Testis (tissue), 3 donors: Measurements from ENCODE around the gene HOXD3. TPM values are rescaled to one million over a fixed set of nuclear protein-coding genes. Genes with fewer than 3 reads are reported as not detected.

Experiments
- DNase-seq: peaks from one replicate; pipeline ENCODE4 v3.0.0-alpha.2; 2019
- H3K27ac ChIP-seq, 2 donors: fragments of 200-600 bp; sonication (generic); one replicate each; pipeline ENCODE4 v1.5.1; 2019
- H3K27me3 ChIP-seq: fragments of 200-600 bp; sonication (generic); one replicate; pipeline ENCODE4 v1.5.1; 2019
- H3K36me3 ChIP-seq: fragments of 200-600 bp; sonication (generic); one replicate; pipeline ENCODE4 v1.5.1; 2017; ENCODE audit warnings: low read depth; ENCODE audit errors: missing control alignments
- H3K4me1 ChIP-seq: fragments of 200-600 bp; sonication (generic); one replicate; pipeline ENCODE4 v1.5.1; 2019
- H3K4me3 ChIP-seq, 2 donors: fragments of 200-600 bp; sonication (generic); one replicate each; pipeline ENCODE4 v1.5.1; 2017 to 2019
- H3K9me3 ChIP-seq: fragments of 200-600 bp; sonication (generic); one replicate; pipeline ENCODE4 v1.5.1; 2017
- POLR2A ChIP-seq: fragments of 450-650 bp; IDR thresholded peaks from one replicate; pipeline ENCODE4 v1.6.1; 2017; ENCODE audit warnings: antibody characterized with exemption, mild to moderate bottlenecking, moderate library complexity
- WGBS, 2 donors: methylation state at CpG; one replicate each; pipeline ENCODE4 v1.1.5; 2018; 5-methylcytosine and 5-hydroxymethylcytosine counted together
- intact Hi-C: fragments of 100-400 bp; cut with DNase I; formaldehyde crosslinking; loops from one replicate; pipeline ENCODE4 v1.15.1; 2023; ENCODE audit warnings: low total_unique reads
- polyA plus RNA-seq: library from polyadenylated mRNA; stranded (reverse); fragments of 350-450 nt; fragmentation: Illumina TruSeq; extraction: RNeasy Lipid Tissue Mini Kit (QIAGEN cat#74804); gene quantifications from one replicate; pipeline ENCODE4 v1.2.3, GENCODE V29; 2014; ENCODE audit warnings: low read depth, low replicate concordance; ENCODE audit not compliant: insufficient read depth
- total RNA-seq, 2 donors: library from RNA; depleted of rRNA; stranded (reverse); fragments of >200 nt; gene quantifications; one replicate each; pipeline ENCODE4 v1.2.3, GENCODE V29; 2016
- TF ChIP-seq, protein P1 (sequence below), 3 experiments: fragments of 450-650 bp in 2 of 3; fragments of 200-600 bp in 1 of 3; sonication (generic) in 1 of 3; IDR thresholded peaks; one replicate each; pipeline ENCODE4 v1.5.1; 2016 to 2019; ENCODE audit warnings: antibody characterized with exemption in 3 of 3, mild to moderate bottlenecking in 2 of 3, moderate library complexity in 1 of 3

HOXD3 gene
- total and polyA plus RNA-seq, 3 donors from 2014 or later = 2.7 to 22.3 (median 14.0) TPM

DNA sequence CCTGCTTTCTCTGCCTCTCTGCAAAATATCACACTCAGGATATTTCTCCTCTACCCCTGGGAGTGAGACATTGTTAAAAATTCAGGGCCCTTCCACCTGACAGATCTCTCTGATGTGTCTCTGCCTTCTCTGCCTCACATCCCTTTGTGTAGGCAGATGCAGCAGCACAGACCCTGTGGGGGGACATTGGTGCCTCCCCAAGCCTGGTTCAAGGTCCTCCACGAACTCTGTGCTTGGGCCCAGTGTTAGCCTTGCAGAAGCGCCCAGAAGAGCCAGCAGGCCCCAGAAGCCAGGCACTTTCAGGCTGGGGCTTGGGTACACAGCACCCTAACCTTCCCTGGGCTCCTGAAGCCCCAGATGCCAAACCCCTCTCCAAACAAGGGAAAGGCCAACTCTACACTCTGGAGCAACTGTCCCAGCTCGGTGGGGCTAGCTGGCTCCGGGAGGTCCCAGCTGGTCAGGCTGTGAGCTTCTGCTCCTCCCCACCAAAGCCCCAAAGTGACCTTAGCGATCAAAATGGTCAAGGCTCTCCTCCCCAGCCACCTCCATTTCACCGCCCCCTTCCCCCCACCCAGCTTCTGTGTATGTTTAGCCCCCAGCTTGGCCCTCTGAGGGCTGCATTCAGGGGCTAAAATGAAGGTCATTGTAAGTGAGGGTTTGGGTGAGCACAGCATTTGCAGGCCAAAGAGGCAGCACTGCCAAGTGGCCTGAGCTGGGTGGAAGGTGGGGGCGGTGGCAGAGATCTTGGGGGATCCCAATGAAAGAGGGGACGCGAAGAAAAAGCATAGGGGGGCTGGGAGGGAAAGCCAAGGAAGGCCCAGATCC, 31.9 kb upstream of the HOXD3 start:
- H3K27ac ChIP-seq = peak overlapping the region; percentile 95 to 98

GRCh38 chr2:176125772-176126054, 31.4 kb upstream of the HOXD3 start:
- Histone ChIP-seq H3K4me1 (peaks cover 12% of the 10 kb centered on the region), H3K27ac (peak overlapping the region; percentile 95 to 98), H3K36me3 (no peaks in the 10 kb centered on the region), H3K4me3 (no peak overlapping the region), H3K27me3 (no peaks in the 10 kb centered on the region), H3K9me3 (no peaks in the 10 kb centered on the region)
- intact Hi-C loops = loop anchor here (10.0 kb wide), 1 partner anchor 1029 kb away; no protein-coding TSS in a partner anchor
- no peak for DNase-seq
- WGBS, 2 donors = 64 to 73% methylated on average over 6 of the region's 6 CpGs
- TF ChIP-seq, protein P1, sequence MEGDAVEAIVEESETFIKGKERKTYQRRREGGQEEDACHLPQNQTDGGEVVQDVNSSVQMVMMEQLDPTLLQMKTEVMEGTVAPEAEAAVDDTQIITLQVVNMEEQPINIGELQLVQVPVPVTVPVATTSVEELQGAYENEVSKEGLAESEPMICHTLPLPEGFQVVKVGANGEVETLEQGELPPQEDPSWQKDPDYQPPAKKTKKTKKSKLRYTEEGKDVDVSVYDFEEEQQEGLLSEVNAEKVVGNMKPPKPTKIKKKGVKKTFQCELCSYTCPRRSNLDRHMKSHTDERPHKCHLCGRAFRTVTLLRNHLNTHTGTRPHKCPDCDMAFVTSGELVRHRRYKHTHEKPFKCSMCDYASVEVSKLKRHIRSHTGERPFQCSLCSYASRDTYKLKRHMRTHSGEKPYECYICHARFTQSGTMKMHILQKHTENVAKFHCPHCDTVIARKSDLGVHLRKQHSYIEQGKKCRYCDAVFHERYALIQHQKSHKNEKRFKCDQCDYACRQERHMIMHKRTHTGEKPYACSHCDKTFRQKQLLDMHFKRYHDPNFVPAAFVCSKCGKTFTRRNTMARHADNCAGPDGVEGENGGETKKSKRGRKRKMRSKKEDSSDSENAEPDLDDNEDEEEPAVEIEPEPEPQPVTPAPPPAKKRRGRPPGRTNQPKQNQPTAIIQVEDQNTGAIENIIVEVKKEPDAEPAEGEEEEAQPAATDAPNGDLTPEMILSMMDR (IDR thresholded peaks at IDR 0.05) = no peak
- no peak for TF ChIP-seq POLR2A

More for the DNA sequence above, 31.9 kb upstream of the HOXD3 start:
- 37 to 60% methylated on average over 8 to 9 of the region's 9 CpGs for WGBS, 2 donors
- peak overlapping the region; percentile 76 to 78 for H3K4me3 ChIP-seq
- H3K36me3 ChIP-seq = no peaks in the 10 kb centered on the region
- intact Hi-C loops = loop anchor here (10.0 kb wide), 1 partner anchor 1030 kb away; no protein-coding TSS in a partner anchor
- H3K4me1 ChIP-seq = peaks cover 12% of the 10 kb centered on the region
- TF ChIP-seq, protein P1 (IDR thresholded peaks at IDR 0.05) = no peak
- TF ChIP-seq POLR2A = no peak
- no peak for DNase-seq
- H3K9me3 ChIP-seq = no peaks in the 10 kb centered on the region
- H3K27me3 ChIP-seq = no peaks in the 10 kb centered on the region

DNA sequence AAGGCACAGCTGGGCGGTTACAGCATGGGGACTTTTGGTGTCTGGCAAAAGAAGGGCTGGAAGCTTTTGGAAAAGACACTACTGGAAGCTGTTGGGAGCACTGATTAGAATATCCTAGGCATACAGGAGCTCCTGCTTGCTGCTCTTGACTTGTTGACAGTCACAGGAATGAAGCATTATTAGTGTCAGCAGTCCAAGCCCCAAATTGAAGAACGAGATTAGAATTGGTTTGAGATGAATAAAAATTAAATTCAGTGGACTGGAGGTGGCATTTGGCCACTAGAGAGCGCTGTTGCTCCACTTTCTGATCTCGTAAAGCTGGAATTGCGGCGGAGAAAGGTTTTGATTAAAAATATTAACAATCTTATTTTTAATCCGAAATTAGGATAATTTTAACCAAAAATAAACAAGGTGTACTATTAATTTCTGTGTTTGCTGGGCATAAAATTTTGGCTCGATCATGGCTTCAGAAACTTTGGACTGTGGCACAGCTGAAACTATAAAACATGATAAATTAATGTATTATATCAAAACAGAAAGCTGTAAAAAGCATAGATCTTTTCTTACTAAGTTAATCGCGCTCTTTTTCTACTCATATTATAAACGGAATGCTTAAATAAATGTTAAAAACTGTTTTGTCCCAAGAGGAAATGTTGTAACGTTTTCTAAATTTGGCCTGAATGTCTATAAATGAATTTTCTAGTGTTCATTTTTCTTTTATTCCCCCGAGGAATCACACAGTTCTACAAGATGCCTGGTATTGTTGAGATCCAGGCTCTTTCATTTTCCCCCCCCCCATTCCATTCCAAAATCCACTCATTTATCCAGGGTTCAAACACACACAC, 30.0 kb upstream of the HOXD3 start:
- Histone ChIP-seq H3K4me1 (peaks cover 12% of the 10 kb centered on the region), H3K36me3 (no peaks in the 10 kb centered on the region), H3K27me3 (no peaks in the 10 kb centered on the region), H3K9me3 (no peaks in the 10 kb centered on the region), H3K4me3 (no peak overlapping the region), H3K27ac (peak overlapping the region; percentile 93 to 98)
- intact Hi-C loops = loop anchor here (10.0 kb wide), 1 partner anchor 1028 kb away; no protein-coding TSS in a partner anchor
- TF ChIP-seq POLR2A = no peak
- TF ChIP-seq, protein P1 (IDR thresholded peaks at IDR 0.05) = peak; percentile 95 to 97 (median 96)
- peak; percentile 91 for DNase-seq
- 3 to 5% methylated on average over 13 of the region's 13 CpGs for WGBS, 2 donors

DNA sequence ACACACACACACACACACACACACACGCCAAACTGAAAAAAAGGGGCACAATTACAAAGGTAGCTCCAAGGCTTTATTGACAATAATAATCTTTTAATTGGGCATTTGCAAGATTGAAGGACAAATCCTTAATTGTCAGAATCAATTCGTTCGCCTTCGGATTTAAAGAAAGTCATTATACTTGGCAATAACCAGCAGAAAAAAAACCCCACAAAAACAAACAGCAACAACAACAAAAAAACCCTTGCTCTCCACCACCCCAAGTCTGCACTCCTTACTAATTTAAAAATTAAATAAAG, 29.4 kb upstream of the HOXD3 start:
- intact Hi-C loops = loop anchor here (10.0 kb wide), 1 partner anchor 1027 kb away; no protein-coding TSS in a partner anchor
- Histone ChIP-seq H3K27me3 (no peaks in the 10 kb centered on the region), H3K9me3 (no peaks in the 10 kb centered on the region), H3K4me3 (peak overlapping the region; percentile 81 to 85), H3K27ac (peak overlapping the region; percentile 93 to 98), H3K4me1 (peaks cover 12% of the 10 kb centered on the region), H3K36me3 (no peaks in the 10 kb centered on the region)
- no peak for TF ChIP-seq POLR2A
- TF ChIP-seq, protein P1 (IDR thresholded peaks at IDR 0.05) = no peak
- DNase-seq = no peak
- WGBS, 2 donors = 6 to 31% methylated on average over 4 of the region's 4 CpGs
